Stimulated activated CD4-positive, alpha-beta T cell treated with anti-CD3 and anti-CD28 coated beads, TNF-alpha, amount 100 ng/mL, for 1 hour (primary cell): Measurements from ENCODE around the gene FIGNL1.

ENCODE experiments used
- DNase-seq, 3 donors: peaks; one replicate each; pipeline ENCODE4 v3.0.0-alpha.2; 2020; ENCODE audit warnings: low read depth in 3 of 3, low spot score in 1 of 3

FIGNL1 gene

DNA sequence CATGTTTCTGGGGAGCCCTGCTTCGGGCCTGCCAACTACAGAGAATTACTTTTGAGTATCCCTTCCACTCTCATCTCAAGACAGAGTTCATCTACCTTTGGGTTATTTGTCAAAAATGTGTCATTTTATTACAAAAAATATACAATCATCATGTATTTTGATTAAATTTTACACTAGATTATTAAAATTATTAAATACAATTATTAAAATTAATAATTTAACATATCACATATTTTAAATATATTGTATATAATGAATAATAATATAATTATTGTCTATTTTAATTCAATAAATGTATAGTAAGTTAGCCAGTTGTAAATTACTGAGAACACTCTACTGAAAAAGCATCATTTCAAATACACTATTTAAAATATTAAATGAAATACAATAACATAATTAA, 50.9 kb downstream of the FIGNL1 start:
- no peak for DNase-seq

DNA sequence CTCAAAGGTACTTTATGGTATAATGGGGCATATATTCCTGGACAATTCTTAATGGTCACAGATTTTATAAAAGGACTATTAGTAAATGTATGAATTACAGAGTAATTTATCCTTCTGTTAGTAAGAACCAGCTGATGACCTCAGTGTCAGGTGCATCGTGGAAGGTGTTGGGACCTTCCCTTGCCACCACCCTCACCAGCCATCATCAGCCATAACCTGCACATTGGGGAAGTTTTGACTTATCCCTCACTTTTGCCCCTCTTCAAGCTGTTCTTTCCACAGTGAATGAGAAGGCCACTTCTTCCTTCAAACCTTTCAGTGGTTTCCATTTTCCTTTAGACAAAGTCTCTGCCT, 52.2 kb downstream of the FIGNL1 start:
- no peak for DNase-seq

DNA sequence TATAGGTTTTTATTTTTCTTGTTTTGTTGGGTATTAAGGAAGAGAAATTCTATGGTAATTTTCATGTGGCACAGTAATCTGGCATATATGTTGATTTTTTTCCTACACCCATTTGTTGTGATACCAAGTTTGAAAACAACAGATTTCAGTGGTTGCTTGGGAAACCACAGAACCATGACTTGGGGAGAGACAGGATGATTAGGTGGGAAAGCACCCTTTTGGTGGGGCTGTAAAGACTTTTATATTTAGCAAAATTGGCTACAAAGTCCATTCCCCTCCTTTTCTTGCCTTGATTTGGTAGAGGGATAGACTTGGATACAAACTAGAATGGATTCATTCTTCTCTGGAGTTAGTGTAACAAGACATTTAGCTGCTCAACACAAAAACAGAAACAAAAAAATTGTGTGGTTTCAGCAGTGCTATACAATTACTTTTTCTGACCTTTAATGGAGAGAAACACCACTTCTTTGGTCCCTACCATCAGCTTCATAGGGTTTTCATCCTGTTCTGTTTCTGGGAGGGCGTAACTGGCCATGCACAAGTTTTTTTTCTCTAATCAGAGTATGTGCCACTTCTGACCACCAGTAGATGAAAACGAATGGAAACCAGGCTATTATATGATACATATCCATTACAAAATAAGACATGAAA, 52.7 kb downstream of the FIGNL1 start:
- no peak for DNase-seq

DNA sequence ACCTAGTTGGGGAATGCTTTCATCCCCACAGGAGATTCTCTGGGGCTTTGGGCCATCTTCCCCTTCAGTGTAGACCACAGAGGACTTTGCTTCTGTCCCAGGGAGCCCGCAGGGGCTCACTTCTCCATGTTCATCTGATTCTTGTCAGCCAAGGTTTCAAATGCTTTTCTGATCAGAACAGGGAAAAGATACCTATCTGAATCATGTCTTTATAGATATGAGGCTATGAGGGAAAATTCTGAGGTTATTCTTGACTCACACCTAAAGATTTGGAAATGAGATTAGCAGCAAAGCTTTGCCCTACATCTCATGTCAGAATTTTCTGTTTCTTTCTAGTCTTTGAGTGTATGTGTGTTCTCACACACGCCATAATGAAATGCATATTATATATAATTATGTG, 53.3 kb downstream of the FIGNL1 start:
- no peak for DNase-seq

DNA sequence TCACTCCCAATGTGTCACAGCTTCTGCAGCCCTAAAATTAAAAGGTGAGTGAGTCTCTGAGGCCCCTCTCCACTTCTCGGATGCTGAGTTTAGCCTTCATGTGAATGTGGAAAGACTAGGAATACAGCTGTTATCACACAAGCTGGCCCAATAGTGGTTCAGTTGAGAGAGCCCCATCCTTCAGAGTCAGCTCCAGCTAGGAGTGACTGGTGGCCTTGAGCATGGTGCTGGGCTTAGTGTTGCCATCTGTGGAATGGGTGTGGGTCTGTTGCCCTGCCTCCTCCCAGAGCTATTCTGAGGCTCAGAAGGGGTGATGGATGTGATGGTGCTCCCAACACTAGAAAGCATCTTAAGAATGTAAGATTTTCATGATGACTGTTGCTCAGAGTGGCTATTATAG, 55.8 kb downstream of the FIGNL1 start:
- no peak for DNase-seq
